ENCODE measurements around the gene SMAD6.

- TF ChIP-seq, protein P1, sequence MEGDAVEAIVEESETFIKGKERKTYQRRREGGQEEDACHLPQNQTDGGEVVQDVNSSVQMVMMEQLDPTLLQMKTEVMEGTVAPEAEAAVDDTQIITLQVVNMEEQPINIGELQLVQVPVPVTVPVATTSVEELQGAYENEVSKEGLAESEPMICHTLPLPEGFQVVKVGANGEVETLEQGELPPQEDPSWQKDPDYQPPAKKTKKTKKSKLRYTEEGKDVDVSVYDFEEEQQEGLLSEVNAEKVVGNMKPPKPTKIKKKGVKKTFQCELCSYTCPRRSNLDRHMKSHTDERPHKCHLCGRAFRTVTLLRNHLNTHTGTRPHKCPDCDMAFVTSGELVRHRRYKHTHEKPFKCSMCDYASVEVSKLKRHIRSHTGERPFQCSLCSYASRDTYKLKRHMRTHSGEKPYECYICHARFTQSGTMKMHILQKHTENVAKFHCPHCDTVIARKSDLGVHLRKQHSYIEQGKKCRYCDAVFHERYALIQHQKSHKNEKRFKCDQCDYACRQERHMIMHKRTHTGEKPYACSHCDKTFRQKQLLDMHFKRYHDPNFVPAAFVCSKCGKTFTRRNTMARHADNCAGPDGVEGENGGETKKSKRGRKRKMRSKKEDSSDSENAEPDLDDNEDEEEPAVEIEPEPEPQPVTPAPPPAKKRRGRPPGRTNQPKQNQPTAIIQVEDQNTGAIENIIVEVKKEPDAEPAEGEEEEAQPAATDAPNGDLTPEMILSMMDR (IDR thresholded peaks at IDR 0.05) = no peak
- no peak for TF ChIP-seq POLR2A (IDR thresholded peaks at IDR 0.05)
These were observed 14.6 kb downstream of the SMAD6 start for GRCh38 chr15:66716656-66717020.

Measured in heart left ventricle (tissue), 13 donors.